Measurements from ENCODE around the gene PALM. TPM values are rescaled to one million over a fixed set of nuclear protein-coding genes. Genes with fewer than 3 reads are reported as not detected.
"Not testable (repeated sequence)": the region's sequence is repeated elsewhere in the genome, so short reads cannot be mapped to it uniquely, and the experiment has no call there.

The PALM gene
- total and polyA plus RNA-seq, 2 experiments from 2014 or later: 23.0 to 105 TPM

GRCh38 chr19:662962-663681 is 45.6 kb upstream of the PALM start, which contains the start of gene RNF126:
Gene RNF126 (minus strand): TSS chr19:663214. CDS start chr19:663121, 93 bp downstream.
- Histone ChIP-seq H3K27me3 (no peaks in the 10 kb centered on the region), H3K4me1 (ENCODE audit: low read depth) (peaks cover 8% of the 10 kb centered on the region), H3K4me3 (peak within 1 kb of the TSS; percentile 99), H3K27ac (peak within 1 kb of the TSS; percentile 82), H3K36me3 (no peaks in the 10 kb centered on the region), H3K9me3 (ENCODE audit: low read depth) (no peaks in the 10 kb centered on the region)
- no peak for TF ChIP-seq CTCF (IDR thresholded peaks at IDR 0.05; ENCODE audit: low read depth, low read length)
- peak; percentile 93 to 95 for DNase-seq (ENCODE audit: low read depth in 1 of 2, low spot score in 1 of 2)

- H3K27ac ChIP-seq: peak overlapping the region; percentile 55
- no peak for DNase-seq (ENCODE audit: low read depth in 1 of 2, low spot score in 1 of 2)
- no peaks in the 10 kb centered on the region for H3K36me3 ChIP-seq
- no peaks in the 10 kb centered on the region for H3K9me3 ChIP-seq (ENCODE audit: low read depth)
- peak overlapping the region; percentile 99 for H3K4me3 ChIP-seq
- TF ChIP-seq CTCF (IDR thresholded peaks at IDR 0.05; ENCODE audit: low read depth, low read length): no peak
- H3K27me3 ChIP-seq: no peaks in the 10 kb centered on the region
- H3K4me1 ChIP-seq (ENCODE audit: low read depth): peaks cover 8% of the 10 kb centered on the region
Measured at GRCh38 chr19:663682-664117, 45.0 kb upstream of the PALM start.

- Histone ChIP-seq H3K4me1 (ENCODE audit: low read depth) (peaks cover 8% of the 10 kb centered on the region), H3K27me3 (no peaks in the 10 kb centered on the region), H3K27ac (no peak overlapping the region), H3K36me3 (no peaks in the 10 kb centered on the region), H3K9me3 (ENCODE audit: low read depth) (no peaks in the 10 kb centered on the region), H3K4me3 (no peak overlapping the region)
- peak; percentile 85 to 91 for DNase-seq (ENCODE audit: low read depth in 1 of 2, low spot score in 1 of 2)
- peak; percentile 90 for TF ChIP-seq CTCF (IDR thresholded peaks at IDR 0.05; ENCODE audit: low read depth, low read length)
Measured at GRCh38 chr19:664913-665443, 43.8 kb upstream of the PALM start.

DNA sequence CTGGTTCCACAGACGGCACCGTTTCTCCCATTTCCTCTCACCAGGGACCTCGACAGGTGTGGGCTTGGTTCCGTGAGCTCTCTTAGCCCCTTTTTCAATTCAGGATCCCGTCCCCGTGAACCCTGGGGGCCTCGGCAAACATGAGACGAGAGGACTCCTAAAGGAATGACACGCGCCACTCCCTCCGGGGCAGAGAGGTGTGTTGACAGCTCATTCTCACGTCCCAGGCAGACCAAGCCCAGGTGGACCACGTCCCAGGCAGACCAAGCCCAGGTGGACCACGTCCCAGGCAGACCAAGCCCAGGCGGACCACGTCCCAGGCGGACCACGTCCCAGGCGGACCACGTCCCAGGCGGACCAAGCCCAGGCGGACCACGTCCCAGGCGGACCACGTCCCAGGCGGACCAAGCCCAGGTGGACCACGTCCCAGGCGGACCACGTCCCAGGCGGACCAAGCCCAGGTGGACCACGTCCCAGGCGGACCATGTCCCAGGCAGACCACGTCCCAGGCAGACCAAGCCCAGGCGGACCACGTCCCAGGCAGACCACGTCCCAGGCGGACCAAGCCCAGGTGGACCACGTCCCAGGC is 41.7 kb upstream of the PALM start:
- H3K9me3 ChIP-seq (ENCODE audit: low read depth); DNase-seq (ENCODE audit: low read depth in 1 of 2, low spot score in 1 of 2): not testable (repeated sequence)

DNA sequence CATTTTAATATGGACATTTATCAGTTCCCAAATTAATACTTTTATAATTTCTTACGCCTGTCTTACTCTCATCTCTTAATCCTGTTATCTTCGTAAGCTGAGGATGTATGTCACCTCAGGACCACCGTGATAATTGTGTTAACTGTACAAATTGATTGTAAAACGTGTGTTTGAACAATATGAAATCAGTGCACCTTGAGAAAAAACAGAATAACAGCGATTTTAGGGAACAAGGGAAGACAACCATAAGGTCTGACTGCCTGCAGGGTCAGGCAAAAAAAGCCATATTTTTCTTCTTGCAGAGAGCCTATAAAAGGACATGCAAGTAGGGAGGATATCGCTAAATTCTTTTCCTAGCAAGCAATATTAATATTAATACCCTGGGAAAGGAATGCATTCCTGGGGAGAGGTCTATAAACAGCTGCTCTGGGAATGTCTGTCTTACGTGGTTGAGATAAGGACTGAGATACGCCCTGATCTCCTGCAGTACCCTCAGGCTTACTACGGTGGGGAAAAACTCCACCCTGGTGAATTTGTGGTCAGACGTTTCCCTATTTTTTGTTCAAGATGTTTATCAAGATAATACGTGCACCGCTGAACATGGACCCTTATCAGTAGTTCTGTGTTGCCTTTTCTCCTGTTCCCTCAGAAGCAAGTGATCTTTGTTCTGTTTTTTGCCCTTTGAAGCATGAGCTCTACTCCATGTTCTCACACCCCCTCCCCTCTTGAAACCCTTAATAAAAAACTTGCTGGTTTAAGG is 39.9 kb upstream of the PALM start:
- not testable (repeated sequence) for H3K4me1 ChIP-seq (ENCODE audit: low read depth); H3K27ac ChIP-seq; H3K4me3 ChIP-seq; H3K9me3 ChIP-seq (ENCODE audit: low read depth); DNase-seq (ENCODE audit: low read depth in 1 of 2, low spot score in 1 of 2); H3K27me3 ChIP-seq; H3K36me3 ChIP-seq

More for the DNA sequence above, 41.7 kb upstream of the PALM start:
- not testable (repeated sequence) for H3K4me3 ChIP-seq; H3K27me3 ChIP-seq; H3K36me3 ChIP-seq; H3K27ac ChIP-seq; H3K4me1 ChIP-seq (ENCODE audit: low read depth)

DNA sequence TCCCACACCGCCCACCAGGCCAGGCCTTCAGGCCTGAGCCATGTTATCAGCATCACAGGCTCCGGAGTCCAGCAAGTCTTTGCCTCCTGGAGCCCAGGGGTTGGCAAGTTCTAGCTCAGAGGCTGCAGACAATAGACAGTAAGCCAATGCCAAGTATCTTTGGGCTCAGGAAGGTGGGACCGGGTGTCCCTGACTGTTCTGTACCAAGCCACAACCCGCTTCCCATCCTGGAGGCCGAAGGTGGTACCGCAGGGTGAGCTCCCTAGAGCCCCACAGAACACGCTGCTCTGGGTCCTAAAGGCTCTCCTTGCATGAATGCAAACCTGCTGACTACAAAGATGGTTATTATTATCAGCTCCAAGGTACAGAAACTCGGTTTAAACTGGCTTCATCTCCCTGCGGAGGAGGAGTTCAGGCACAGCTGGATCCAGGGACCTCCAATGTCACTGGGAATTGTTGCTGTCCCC is 38.1 kb upstream of the PALM start:
- Histone ChIP-seq H3K27ac (no peak overlapping the region), H3K4me3 (no peak overlapping the region), H3K4me1 (ENCODE audit: low read depth) (peaks cover 4% of the 10 kb centered on the region), H3K9me3 (ENCODE audit: low read depth) (no peaks in the 10 kb centered on the region), H3K36me3 (no peaks in the 10 kb centered on the region), H3K27me3 (no peaks in the 10 kb centered on the region)
- DNase-seq (ENCODE audit: low read depth in 1 of 2, low spot score in 1 of 2): no peak
- peak; percentile 4 for TF ChIP-seq CTCF (IDR thresholded peaks at IDR 0.05; ENCODE audit: low read depth, low read length)
